GM21825 (cell line): Measurements from ENCODE around the gene TRIP12.
"Not testable (repeated sequence)": the region's sequence is repeated elsewhere in the genome, so short reads cannot be mapped to it uniquely, and the experiment has no call there.

Experiments
- ATAC-seq: cut with Tn5 transposase; IDR thresholded peaks from one replicate; pipeline ENCODE4 v1.9.1; 2021; ENCODE audit warnings: mild to moderate bottlenecking, moderate library complexity; ENCODE audit not compliant: unreplicated experiment

Gene TRIP12

GRCh38 chr2:229921101-229921891, 513 bp downstream of the TRIP12 start:
- ATAC-seq = peak; percentile 23

- ATAC-seq = no peak
Measured at GRCh38 chr2:229920011-229920641, 1.7 kb downstream of the TRIP12 start.

- no peak for ATAC-seq
Measured at GRCh38 chr2:229917793-229918192, 4.0 kb downstream of the TRIP12 start.

- no peak for ATAC-seq
Measured at GRCh38 chr2:229914171-229914570, 7.6 kb downstream of the TRIP12 start.

- no peak for ATAC-seq
Measured at GRCh38 chr2:229910832-229911412, 10.9 kb downstream of the TRIP12 start.

GRCh38 chr2:229910147-229910831, 11.5 kb downstream of the TRIP12 start:
- ATAC-seq = no peak

- ATAC-seq = no peak
Measured at GRCh38 chr2:229909090-229909489, 12.7 kb downstream of the TRIP12 start.

DNA sequence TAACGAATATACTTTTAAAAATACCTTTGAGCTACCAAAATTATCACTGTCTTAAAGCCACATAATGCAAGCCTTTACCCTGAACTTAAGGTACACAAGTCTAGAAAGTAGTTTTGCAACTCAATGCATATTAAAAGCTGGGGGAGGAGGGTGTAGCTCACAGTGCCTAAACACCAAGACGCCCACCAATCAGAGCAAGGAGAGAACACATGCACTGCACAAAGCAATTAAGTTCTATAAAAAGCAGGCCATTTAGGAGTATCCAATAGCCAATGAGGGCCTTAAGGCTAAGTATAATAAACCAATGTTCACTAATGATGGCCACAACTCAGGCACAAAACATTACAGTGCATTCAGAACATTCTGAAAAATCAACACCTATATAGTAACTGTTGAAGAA, 16.2 kb downstream of the TRIP12 start:
- no peak for ATAC-seq

- ATAC-seq = no peak
Measured at GRCh38 chr2:229903037-229903436, 18.8 kb downstream of the TRIP12 start.

DNA sequence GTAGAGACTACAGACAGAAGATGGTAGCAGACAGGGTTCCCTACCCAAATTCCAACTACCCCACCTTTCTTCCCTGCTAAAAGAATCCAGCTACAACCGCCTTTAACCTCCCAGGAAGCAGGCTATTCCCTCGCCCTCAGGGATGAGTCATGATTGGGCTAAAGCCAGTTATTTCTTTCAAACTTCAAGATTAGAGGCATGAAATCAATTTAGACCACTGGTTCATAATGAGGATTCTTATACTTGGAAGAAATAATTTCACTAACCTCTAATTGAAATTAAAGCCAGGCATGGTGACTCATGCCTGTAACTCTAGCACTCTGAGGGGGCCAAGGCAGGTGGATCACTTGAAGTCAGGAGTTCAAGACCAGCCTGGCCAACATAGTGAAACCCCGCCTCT, 20.0 kb downstream of the TRIP12 start:
- no peak for ATAC-seq

DNA sequence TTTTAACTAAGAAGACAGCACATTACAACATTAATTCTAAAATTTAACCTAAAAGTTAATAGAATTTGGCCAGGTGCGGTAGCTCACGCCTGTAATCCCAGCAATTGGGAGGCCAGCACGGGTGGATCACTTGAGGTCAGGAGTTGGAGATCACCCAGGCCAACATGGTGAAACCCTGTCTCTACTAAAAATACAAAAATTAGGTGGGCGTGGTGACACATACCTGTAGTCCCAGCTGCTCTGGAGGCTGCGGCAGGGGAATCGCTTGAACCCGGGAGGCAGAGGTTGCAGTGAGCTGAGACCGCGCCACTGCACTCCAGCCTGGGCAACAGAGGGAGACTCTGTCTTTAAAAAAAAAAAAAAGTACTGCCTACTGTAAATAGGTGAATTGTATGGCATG, 21.3 kb downstream of the TRIP12 start:
- not testable (repeated sequence) for ATAC-seq

- ATAC-seq = no peak
Measured at GRCh38 chr2:229900012-229900411, 21.8 kb downstream of the TRIP12 start.

DNA sequence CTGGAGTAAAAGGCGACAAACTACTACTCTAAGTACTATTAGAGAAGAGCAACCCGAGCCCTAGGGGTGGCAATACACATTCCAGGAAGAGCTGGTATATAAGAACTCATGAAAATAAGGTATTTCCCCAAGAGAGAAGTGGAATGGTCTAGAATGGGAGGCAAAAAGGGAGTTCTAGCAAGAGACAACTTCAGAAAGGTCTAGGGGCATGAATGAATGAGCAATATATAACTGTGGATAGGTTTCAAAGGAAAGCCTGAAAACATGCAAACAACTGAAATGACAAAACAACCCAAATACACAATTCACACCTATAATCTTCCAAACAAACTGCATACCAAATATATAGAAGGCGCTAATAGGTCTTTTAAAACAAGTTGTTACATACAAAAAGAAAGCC, 22.2 kb downstream of the TRIP12 start:
- ATAC-seq = no peak

DNA sequence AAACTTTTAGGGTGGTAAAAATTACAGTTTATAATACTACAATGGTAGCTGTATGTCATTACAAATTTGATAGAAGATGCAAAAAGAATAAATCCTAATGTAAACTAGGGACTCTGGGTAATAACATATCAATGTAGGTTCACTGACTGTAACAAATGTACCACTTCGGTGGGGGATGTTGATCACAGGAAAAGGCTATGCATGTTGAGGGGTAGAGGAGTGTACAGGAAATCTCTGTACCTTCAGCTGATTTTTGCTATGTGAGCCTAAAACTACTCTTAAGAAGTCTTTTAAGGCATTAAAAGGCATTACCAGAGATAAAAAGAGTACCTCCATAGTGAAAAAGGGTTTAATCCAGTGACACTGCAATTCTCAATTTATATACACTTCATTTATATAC, 25.0 kb downstream of the TRIP12 start:
- no peak for ATAC-seq

DNA sequence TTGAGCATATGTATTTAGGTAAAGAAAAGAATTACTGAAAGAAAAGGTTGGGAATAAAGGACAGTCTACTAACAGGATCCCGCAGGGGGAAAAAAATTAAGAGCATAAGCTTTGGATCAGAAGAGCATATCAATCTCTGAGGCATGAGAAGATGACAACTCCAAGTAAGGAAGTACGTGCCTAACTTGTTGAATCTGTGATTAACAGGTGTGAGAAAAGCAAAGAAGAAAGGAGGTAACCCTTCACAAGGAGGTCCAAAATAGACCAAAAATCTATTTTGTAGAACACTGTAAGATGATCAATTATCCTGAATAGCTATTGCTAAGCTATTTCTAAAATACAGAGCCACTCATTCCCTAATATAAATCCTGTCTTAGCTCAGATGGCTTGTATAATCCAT, 32.8 kb downstream of the TRIP12 start:
- ATAC-seq = no peak

DNA sequence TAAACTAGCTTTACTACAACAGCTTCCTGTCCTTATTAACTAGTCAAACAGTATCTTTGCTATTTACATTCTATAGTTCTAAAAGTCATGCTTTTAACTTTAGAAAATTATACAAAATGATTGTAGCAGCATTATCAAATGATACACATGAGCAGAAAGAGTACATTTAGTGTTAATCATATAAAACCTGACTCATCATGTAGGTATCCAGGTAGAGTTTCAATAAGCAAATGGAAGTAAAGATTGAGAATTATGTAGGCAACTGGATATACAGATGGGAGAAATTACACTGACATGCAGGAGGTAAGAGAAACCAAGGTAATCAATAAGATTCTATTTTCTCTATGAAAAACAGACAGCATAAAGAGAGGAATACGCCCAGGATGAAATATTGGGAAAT, 33.8 kb downstream of the TRIP12 start:
- ATAC-seq = no peak

DNA sequence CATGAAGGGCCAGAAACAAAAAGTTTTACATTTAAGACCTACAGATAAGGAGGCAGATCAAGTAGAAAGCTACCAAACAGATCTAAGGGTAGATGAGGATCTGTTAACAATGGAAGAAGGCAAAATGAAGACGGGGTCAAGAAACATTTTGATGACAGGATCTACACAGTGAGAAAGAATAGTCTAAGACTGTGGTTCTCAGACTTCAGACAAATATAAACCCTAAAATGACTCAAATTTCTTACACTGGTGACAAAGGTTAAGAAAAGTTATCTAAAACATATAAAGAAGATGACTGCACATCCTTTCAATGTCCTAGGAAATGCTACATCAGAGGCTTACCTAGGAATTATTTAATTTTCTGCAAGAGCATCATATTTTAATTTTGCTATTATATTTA, 34.4 kb downstream of the TRIP12 start:
- ATAC-seq = no peak

- peak; percentile 67 for ATAC-seq
Measured at GRCh38 chr2:229884775-229885699, 36.8 kb downstream of the TRIP12 start.

DNA sequence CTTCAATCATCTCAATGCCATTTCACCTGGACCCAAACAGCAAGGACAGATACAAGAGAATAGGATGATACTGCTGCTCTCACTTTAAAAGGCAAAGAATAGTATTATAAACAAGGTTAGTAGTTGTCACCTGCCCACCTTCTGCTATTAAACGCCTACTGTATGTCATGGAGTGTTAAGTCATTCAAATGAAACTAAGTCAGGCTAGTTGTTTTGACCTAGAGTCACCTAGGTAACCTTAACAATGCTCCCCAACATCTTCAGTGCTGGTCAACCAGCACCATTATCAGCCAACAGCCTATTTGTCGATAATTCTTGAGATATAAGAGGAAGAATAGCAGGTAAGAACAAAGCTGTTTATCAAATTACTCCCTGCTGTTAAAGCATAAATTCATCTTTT, 39.2 kb downstream of the TRIP12 start:
- no peak for ATAC-seq

DNA sequence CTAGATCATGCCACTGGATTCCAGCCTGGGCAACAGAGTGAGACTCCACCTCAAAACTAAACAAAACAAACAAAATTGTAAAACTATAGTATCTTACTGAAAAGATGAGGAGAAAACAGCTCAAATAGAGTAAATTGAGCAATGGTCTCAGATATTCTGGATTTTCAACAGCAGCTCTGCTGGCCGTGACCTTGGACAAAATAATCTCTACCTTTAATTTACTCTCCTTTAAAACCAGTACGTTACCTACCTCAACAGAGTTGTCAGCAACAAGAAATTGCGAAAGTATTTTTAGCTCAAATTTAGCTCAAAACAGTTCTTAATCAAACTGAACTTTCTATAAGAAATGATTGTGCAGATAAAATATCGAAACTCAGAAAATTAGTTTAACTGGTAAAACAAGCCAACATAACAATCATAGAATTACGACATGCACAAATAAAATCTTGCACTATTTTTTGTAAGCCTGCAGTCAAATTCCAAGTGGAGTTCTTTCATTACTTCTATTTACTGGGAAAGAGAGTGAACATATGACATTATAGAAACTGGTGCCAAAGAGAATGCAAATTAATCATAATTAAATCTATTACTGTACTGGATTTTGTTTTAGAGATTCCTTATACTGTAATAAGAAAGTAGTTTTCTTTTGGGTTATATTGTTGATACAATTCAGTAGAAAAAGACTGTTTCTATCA, 40.8 kb downstream of the TRIP12 start:
- no peak for ATAC-seq
